Measurements from ENCODE around the gene PDE6A. TPM values are rescaled to one million over a fixed set of nuclear protein-coding genes. Genes with fewer than 3 reads are reported as not detected.

PDE6A gene
- total and polyA plus RNA-seq, 2 of the 8 experiments (the other 6 are each of a cell fraction or from before 2014, with no cell fraction given) = not detected

GRCh38 chr5:149837680-149838269 lies 106.8 kb downstream of the PDE6A start:
- Histone ChIP-seq H2BK20ac (ENCODE audit: low read length) (no peak overlapping the region), H3K27ac (ENCODE audit: low read depth, low read length) (no peak overlapping the region), H3K18ac (ENCODE audit: extremely low read depth, low read length) (no peak overlapping the region), H4K20me1 (replicated peaks in 1 of 2; ENCODE audit: control insufficient read depth in 1 of 2, insufficient read depth in 2 of 2, low read length in 2 of 2) (no peaks in the 10 kb centered on the region), H4K91ac (replicated peaks; ENCODE audit: insufficient read length, low read length) (no peak overlapping the region), H3K9me3 (ENCODE audit: insufficient read depth in 2 of 2, low read depth in 1 of 2, low read length in 1 of 2) (no peaks in the 10 kb centered on the region), H2BK15ac (ENCODE audit: low read length) (no peak overlapping the region), H2BK120ac (replicated peaks; ENCODE audit: low read depth, low read length) (no peak overlapping the region), H3K27me3 (replicated peaks in 1 of 4; ENCODE audit: control insufficient read depth in 3 of 4, extremely low read depth in 1 of 4, insufficient read depth in 3 of 4, low read length in 3 of 4) (no peaks in the 10 kb centered on the region), H3K4me3 (ENCODE audit: extremely low read depth in 1 of 4, insufficient read depth in 2 of 4, low read depth in 3 of 4, low read length in 4 of 4) (no peak overlapping the region), H2BK5ac (ENCODE audit: low read depth, low read length) (no peak overlapping the region), H3K23ac (ENCODE audit: insufficient read length) (no peak overlapping the region), H3K79me1 (ENCODE audit: low read depth, low read length) (no peaks in the 10 kb centered on the region), H3K14ac (ENCODE audit: insufficient read length) (no peak overlapping the region), H2BK12ac (ENCODE audit: low read depth, low read length) (no peak overlapping the region), H4K8ac (ENCODE audit: extremely low read depth, insufficient read depth, low read length) (no peak overlapping the region), H2AK5ac (ENCODE audit: low read depth, low read length) (no peak overlapping the region), H3K4me1 (replicated peaks in 1 of 4; ENCODE audit: control insufficient read depth in 3 of 4, insufficient read depth in 4 of 4, low read length in 3 of 4) (no peaks in the 10 kb centered on the region; a peak in 1 of 7 replicates), H2AFZ (ENCODE audit: low read length) (no peak overlapping the region), H3K9ac (replicated peaks in 1 of 4; ENCODE audit: extremely low read depth in 1 of 4, low read depth in 3 of 4, low read length in 3 of 4) (no peak overlapping the region), H3K4ac (replicated peaks; ENCODE audit: insufficient read length, low read depth, low read length) (no peak overlapping the region), H4K5ac (ENCODE audit: insufficient read length, low read depth, low read length) (no peak overlapping the region), H3K36me3 (ENCODE audit: control insufficient read depth in 2 of 4, insufficient read depth in 4 of 4, low read length in 3 of 4) (peaks cover 0 to 2% (median 0%) of the 10 kb centered on the region in 4 experiments; a peak in 2 of 8 replicates), H3K23me2 (ENCODE audit: low read depth, low read length) (no peaks in the 10 kb centered on the region), H3K79me2 (ENCODE audit: control insufficient read depth in 1 of 2, insufficient read depth in 2 of 2, low read length in 2 of 2) (no peaks in the 10 kb centered on the region), H3K4me2 (ENCODE audit: insufficient read depth in 1 of 2, low read depth in 2 of 2, low read length in 2 of 2) (no peak overlapping the region), H3K56ac (replicated peaks; ENCODE audit: insufficient read length, low read depth, low read length) (no peak overlapping the region)
- DNase-seq (ENCODE audit: low read depth in 1 of 2, low spot score in 2 of 2) (peak; percentile 41 to 78), FAIRE-seq (no peak)
- peak; percentile 90 to 91 for TF ChIP-seq RAD21 (IDR thresholded peaks at IDR 0.05 in 1 of 2, conservative IDR thresholded peaks at IDR 0.05 in 1 of 2; ENCODE audit: low read depth in 2 of 2, low read length in 2 of 2)
- no peak for TF ChIP-seq BRCA1 (IDR thresholded peaks at IDR 0.05; ENCODE audit: low read depth, low read length)
- peak; percentile 70; the same call in 1 of the 2 replicates for TF ChIP-seq CREB1 (IDR thresholded peaks at IDR 0.05)
- TF ChIP-seq E2F6 (IDR thresholded peaks at IDR 0.05) = no peak
- TF ChIP-seq, protein P1, sequence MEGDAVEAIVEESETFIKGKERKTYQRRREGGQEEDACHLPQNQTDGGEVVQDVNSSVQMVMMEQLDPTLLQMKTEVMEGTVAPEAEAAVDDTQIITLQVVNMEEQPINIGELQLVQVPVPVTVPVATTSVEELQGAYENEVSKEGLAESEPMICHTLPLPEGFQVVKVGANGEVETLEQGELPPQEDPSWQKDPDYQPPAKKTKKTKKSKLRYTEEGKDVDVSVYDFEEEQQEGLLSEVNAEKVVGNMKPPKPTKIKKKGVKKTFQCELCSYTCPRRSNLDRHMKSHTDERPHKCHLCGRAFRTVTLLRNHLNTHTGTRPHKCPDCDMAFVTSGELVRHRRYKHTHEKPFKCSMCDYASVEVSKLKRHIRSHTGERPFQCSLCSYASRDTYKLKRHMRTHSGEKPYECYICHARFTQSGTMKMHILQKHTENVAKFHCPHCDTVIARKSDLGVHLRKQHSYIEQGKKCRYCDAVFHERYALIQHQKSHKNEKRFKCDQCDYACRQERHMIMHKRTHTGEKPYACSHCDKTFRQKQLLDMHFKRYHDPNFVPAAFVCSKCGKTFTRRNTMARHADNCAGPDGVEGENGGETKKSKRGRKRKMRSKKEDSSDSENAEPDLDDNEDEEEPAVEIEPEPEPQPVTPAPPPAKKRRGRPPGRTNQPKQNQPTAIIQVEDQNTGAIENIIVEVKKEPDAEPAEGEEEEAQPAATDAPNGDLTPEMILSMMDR (IDR thresholded peaks at IDR 0.05; ENCODE audit: control extremely low read depth in 1 of 3, insufficient read depth in 1 of 3, low read depth in 1 of 3, low read length in 3 of 3) = peak; percentile 95 to 98 (median 97)
- peak; percentile 21; the same call in 1 of the 2 replicates for TF ChIP-seq TBP (IDR thresholded peaks at IDR 0.05; ENCODE audit: low read depth, low read length)
- 0 out of 2 replicates have a peak, but pooled peaks have one; percentile 36 for TF ChIP-seq CEBPB (IDR thresholded peaks at IDR 0.05; ENCODE audit: low read depth, low read length)
- TF ChIP-seq, protein P2, sequence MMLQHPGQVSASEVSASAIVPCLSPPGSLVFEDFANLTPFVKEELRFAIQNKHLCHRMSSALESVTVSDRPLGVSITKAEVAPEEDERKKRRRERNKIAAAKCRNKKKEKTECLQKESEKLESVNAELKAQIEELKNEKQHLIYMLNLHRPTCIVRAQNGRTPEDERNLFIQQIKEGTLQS (IDR thresholded peaks at IDR 0.05; ENCODE audit: insufficient read depth, low read depth, low read length) = peak; percentile 67; the same call in 1 of the 2 replicates
- ChIA-PET POLR2A (ENCODE audit: partially characterized antibody) (interaction anchor here (0.9 to 1.2 kb wide), 2 partner anchors 11 to 62 kb away, joined by 3 read pairs; no protein-coding TSS in a partner anchor), CTCF (ENCODE audit: partially characterized antibody) (interaction anchor here (0.5 to 68.7 kb wide), 25 partner anchors 7 to 402 kb away, joined by 3 to 1740 read pairs (median 5); partner anchors contain the start of genes HMGXB3, SLC26A2 and TIGD6)
- WGBS, 2 experiments (ENCODE audit: extremely low coverage in 1 of 2, insufficient coverage in 1 of 2, insufficient read length in 1 of 2, insufficient replicate concordance in 2 of 2, low coverage in 1 of 2, low lambda C conversion rate in 2 of 2, missing lambda C conversion rate in 1 of 2) = 42% methylated on average over 7 of the region's 7 CpGs; no CpG with 5 or more reads in 1 of the 2 experiments
